Small intestine (tissue), 7 donors: Measurements from ENCODE around the gene CDK15. TPM values are rescaled to one million over a fixed set of nuclear protein-coding genes. Genes with fewer than 3 reads are reported as not detected.
A peak's percentile ranks its signal among the peaks of the same experiment; 100 is the strongest.

Source experiments
- DNase-seq, 2 donors: peaks; one replicate each; pipeline versions ENCODE4 v3.0.0 to v3.0.0-alpha.2; 2013
- FAIRE-seq: peaks from 2 replicates; lab custom pipeline; 2012; peaks lifted over from hg19 to GRCh38; lab: Jason Lieb, UNC
- H3K27ac ChIP-seq, 3 donors: one replicate each; pipeline ENCODE4 v1.5.1; 2013; ENCODE audit warnings: low read length in 2 of 3, mild to moderate bottlenecking in 2 of 3, control low read depth in 1 of 3, inconsistent platforms in 1 of 3, low read depth in 1 of 3, moderate library complexity in 1 of 3
- H3K27me3 ChIP-seq, 3 donors: one replicate each; pipeline ENCODE4 v1.6.1; 2013; ENCODE audit warnings: low read length in 3 of 3, inconsistent platforms in 1 of 3; ENCODE audit not compliant: control insufficient read depth in 3 of 3, insufficient read depth in 3 of 3
- H3K36me3 ChIP-seq, 3 donors: one replicate each; pipeline ENCODE4 v1.6.1; 2013; ENCODE audit warnings: low read length in 3 of 3, inconsistent platforms in 1 of 3, low read depth in 1 of 3, mild to moderate bottlenecking in 1 of 3, moderate library complexity in 1 of 3; ENCODE audit not compliant: control insufficient read depth in 3 of 3, insufficient read depth in 2 of 3
- H3K4me1 ChIP-seq, 3 donors: one replicate each; pipeline ENCODE4 v1.6.1; 2013; ENCODE audit warnings: low read length in 2 of 3, inconsistent platforms in 1 of 3, low read depth in 1 of 3, mild to moderate bottlenecking in 1 of 3, moderate library complexity in 1 of 3; ENCODE audit not compliant: control insufficient read depth in 3 of 3, insufficient read depth in 2 of 3
- H3K4me3 ChIP-seq, 3 donors: one replicate each; pipeline ENCODE4 v1.5.1; 2013; ENCODE audit warnings: low read length in 3 of 3, control low read depth in 1 of 3, inconsistent platforms in 1 of 3, low read depth in 1 of 3, mild to moderate bottlenecking in 1 of 3, moderate library complexity in 1 of 3
- H3K9me3 ChIP-seq, 2 donors: one replicate each; pipeline ENCODE4 v1.6.1; 2013; ENCODE audit warnings: low read depth in 1 of 2, low read length in 1 of 2; ENCODE audit not compliant: control insufficient read depth in 2 of 2, insufficient read depth in 1 of 2
- WGBS, 3 donors: extraction: QIAGEN DNeasy Blood & Tissue Kit; methylation state at CpG; one replicate each; pipeline ENCODE4 v1.1.7; 2013; 5-methylcytosine and 5-hydroxymethylcytosine counted together
- polyA plus RNA-seq, 4 donors: library from polyadenylated mRNA; stranded (reverse) in 3 of 4; unstranded in 1 of 4; fragments of 200-250 nt in 3 of 4; fragments of 120-200 nt in 1 of 4; gene quantifications; one replicate each; pipeline versions ENCODE4 v1.2.1 to v1.2.3, GENCODE V29; 2013
- donor health status: healthy with polysubstance abuse.
- donor health status: control.
- donor health status: control.
- donor health status: Bipolar disorder and iron deficiency.
- donor health status: healthy.

CDK15 gene
- polyA plus RNA-seq, 4 donors = 0.52 to 1.2 (median 0.54) TPM; not detected in 1

DNA sequence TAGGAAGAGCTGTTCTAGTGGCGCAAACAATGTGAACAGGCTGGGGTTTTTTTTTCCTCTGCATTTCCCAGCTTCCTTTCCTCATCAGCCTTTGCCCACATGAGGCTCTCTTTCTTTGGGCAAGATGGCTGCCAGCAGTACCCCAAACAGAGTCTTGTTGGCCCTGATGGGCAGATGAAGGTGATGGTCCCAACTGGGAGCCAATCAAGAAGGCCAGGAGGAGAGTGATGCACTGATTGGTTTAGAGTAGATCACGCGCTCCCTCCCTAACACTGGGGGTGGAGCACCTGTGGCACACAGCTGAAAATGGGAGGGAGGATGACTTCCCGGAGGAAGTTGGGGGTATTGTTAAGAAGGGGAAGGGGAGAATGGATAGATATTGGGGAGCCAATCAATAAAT, 131.0 kb downstream of the CDK15 start:
- no peak for DNase-seq
- FAIRE-seq = no peak
- Histone ChIP-seq H3K27me3 (no peaks in the 10 kb centered on the region), H3K9me3 (peaks cover 0 to 17% of the 10 kb centered on the region in 2 donors), H3K4me3 (no peak overlapping the region), H3K4me1 (peaks cover 0 to 29% (median 4%) of the 10 kb centered on the region in 3 donors), H3K27ac (peak overlapping the region; percentile 73 to 90 (median 76)), H3K36me3 (no peaks in the 10 kb centered on the region)
- WGBS, 3 donors = 91 to 97% (median 94%) methylated on average over 4 of the region's 4 CpGs

DNA sequence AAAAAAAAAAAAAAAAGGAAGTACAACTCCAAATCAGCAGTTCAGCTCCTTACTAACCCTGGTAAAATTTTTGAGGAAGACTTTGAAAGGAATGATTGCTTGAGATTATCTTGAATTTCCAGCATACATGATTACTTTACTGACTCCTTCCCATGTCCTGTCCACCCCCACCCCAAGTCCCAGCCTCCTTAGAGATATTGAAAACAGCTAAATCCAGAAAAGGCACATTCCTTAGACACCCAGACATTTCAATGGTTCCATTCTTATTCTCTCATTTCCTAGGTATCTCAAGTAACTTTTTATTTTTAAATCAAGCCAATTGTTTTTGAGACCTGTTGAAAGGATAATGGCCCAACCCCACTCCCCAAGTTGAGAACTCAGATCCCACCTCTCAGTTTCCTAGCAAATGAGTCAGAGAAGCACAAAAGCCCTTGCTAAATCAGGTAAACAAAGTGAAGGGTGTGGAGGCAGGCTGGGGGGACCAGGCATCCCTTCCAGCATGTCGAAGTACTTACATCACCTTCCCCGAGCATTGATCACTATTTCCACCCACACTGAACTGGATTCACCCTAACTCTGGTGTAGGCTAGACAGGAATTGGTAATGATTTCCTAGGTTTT, 131.9 kb downstream of the CDK15 start:
- WGBS, 3 donors = 89 to 92% (median 91%) methylated on average over 2 of the region's 2 CpGs
- peak overlapping the region in 1 of 3 donors; percentile 90 for H3K27ac ChIP-seq
- H3K4me1 ChIP-seq = peaks cover 0 to 29% (median 4%) of the 10 kb centered on the region in 3 donors
- peaks cover 0 to 17% of the 10 kb centered on the region in 2 donors for H3K9me3 ChIP-seq
- FAIRE-seq (no peak), DNase-seq (no peak)
- H3K4me3 ChIP-seq = no peak overlapping the region
- no peaks in the 10 kb centered on the region for H3K27me3 ChIP-seq
- no peaks in the 10 kb centered on the region for H3K36me3 ChIP-seq

DNA sequence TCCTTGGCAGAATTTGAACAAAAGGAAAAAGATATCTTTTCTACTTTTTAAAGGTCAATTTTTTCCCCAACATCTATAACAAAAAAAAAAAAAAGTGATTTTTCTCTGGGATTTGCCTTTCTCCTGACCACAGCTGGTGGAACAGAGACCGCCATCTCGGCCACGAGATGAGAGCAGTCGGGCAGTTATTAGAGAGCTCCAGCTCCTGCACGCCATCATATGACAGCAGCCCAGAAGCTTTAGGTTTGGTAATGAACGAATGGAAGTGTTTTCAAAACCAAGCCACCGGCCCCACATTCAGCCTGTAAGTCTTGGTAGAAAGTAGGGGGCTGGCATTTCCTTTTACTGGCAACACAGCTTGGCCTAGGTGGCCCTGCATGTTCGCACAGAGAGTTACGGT, 132.4 kb downstream of the CDK15 start:
- Histone ChIP-seq H3K27me3 (no peaks in the 10 kb centered on the region), H3K36me3 (no peaks in the 10 kb centered on the region), H3K27ac (no peak overlapping the region), H3K9me3 (peaks cover 0 to 17% of the 10 kb centered on the region in 2 donors), H3K4me1 (peaks cover 0 to 29% (median 4%) of the 10 kb centered on the region in 3 donors), H3K4me3 (no peak overlapping the region)
- FAIRE-seq = no peak
- 92 to 97% (median 92%) methylated on average over 9 of the region's 9 CpGs for WGBS, 3 donors
- DNase-seq = no peak

DNA sequence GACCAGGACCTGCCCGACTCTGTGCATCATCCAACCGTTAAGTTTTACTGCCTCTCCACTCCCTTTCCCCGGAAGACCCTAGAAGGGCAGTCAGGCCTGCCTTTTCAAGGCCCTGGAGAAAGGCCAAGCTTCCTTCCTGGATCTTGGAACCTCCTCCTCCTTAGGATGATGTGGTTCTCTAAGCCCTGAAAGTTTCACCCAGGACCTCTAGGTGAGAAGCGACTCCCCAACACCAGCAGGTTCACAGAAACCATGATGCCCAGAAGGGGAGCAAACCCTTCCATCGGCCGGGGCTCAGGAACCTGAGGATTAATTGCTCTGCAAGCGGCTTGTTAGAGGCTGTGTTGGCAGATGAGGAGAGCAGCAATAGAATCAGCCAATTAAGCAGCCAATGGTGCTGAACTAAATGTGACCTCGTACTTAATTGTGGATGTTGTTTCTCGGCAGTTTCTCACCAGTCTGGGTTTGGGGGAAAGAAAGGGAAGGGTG, 133.2 kb downstream of the CDK15 start:
- Histone ChIP-seq H3K4me3 (no peak overlapping the region), H3K27me3 (no peaks in the 10 kb centered on the region), H3K9me3 (peaks cover 0 to 14% of the 10 kb centered on the region in 2 donors), H3K4me1 (peaks cover 0 to 29% (median 4%) of the 10 kb centered on the region in 3 donors), H3K36me3 (no peaks in the 10 kb centered on the region), H3K27ac (no peak overlapping the region)
- DNase-seq (no peak), FAIRE-seq (no peak)
- WGBS, 3 donors = 61 to 69% (median 61%) methylated on average over 9 of the region's 9 CpGs

DNA sequence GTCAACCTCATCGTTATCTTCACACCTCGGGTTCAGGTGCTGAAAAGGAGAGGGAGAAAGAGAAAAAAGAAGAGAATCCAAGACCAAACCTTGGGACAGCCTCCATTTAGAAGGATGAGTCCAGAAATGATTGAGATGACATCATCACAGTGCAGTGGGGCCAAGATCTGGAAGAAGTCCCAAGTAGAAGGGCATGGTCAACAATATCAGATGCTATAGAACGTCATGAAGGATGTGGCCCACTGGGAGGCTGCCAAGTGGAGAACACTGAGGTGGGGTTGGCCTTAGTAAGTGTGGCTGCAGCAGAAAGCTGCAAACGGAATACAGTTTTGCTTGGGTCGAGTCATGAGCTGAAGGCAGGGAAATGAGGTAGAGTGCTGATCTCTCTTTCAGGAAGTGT, 136.2 kb downstream of the CDK15 start:
- H3K9me3 ChIP-seq = no peaks in the 10 kb centered on the region
- H3K27me3 ChIP-seq = no peaks in the 10 kb centered on the region
- no peak overlapping the region for H3K27ac ChIP-seq
- WGBS, 3 donors = 73 to 80% (median 79%) methylated on average over 5 of the region's 5 CpGs
- FAIRE-seq (no peak), DNase-seq (no peak)
- H3K4me3 ChIP-seq = no peak overlapping the region
- no peaks in the 10 kb centered on the region for H3K36me3 ChIP-seq
- peaks cover 0 to 18% (median 0%) of the 10 kb centered on the region in 3 donors for H3K4me1 ChIP-seq

Other genes with a start within 250 kb of the CDK15 start
- 10 to 100 TPM in 1 of 4 donors, 1 to 10 TPM in 2, under 1 TPM in 1; under 0.01 to 12.4 (median 4.5) TPM for gene TMEM237, start 163.0 kb upstream of the CDK15 start, polyA plus RNA-seq
- gene MPP4, start 107.9 kb upstream of the CDK15 start, polyA plus RNA-seq = under 1 TPM in 2 of 4 donors, not detected in 2; 0.04 to 0.09 TPM
- 10 to 100 TPM in 2 of 4 donors, 1 to 10 TPM in 2; 8.4 to 34.0 (median 10.8) TPM for gene ALS2, start 25.6 kb upstream of the CDK15 start, polyA plus RNA-seq
- 10 to 100 TPM in 2 of 4 donors, 1 to 10 TPM in 2; 1.6 to 27.9 (median 6.3) TPM for gene FZD7, start 227.3 kb downstream of the CDK15 start, polyA plus RNA-seq